ENCODE results near the gene HOXA5.
A peak's percentile ranks its signal among the peaks of the same experiment; 100 is the strongest.

HOXA5 gene

DNA sequence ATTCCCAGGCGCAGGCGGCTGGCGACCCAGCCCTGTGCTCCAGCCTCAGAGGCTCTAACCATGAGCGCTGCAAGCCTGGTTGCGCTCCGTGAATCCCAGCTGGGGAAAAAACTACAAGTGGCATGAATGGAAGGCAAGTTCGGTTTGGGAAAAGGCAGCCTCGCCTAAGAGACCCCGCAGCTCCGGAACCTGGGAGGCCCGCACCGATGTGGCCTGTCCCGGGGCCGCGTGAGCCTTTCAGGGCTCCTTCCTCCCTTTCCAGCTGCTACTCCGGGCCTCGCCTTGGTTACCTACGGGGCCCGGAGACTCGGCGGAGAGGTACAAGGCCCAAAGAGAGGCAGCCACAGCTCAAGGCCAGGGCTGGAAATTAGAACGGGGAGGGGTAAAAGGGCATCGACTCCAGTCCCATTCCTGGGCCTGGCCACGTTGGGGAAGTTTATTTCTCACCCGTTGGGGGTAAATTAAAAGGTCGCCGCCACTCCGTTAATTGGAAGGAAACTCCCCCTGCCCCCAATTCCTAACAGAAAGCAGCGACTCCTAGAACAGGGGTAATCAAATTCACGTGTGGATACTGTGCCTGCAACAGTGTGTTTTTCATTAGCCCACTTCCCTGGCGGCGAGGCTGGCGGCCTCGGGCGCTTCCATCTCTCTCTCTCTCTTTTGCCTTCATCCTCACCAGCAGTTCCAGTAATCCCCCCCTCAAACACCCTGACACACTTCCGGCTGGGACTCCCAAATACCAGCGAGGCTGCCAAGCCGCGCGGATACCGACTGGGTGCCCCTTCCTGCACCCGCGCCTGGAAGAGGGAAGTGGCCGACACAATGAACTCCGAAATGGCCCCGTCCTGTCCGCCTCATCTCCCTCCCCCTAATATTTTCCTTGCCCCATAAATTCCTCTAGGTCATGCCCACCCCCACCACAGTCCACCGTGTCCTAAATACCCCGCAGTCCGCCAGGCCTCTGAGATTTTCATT, 23.3 kb upstream of the HOXA5 start (continued):
- TF ChIP-seq, protein P1, sequence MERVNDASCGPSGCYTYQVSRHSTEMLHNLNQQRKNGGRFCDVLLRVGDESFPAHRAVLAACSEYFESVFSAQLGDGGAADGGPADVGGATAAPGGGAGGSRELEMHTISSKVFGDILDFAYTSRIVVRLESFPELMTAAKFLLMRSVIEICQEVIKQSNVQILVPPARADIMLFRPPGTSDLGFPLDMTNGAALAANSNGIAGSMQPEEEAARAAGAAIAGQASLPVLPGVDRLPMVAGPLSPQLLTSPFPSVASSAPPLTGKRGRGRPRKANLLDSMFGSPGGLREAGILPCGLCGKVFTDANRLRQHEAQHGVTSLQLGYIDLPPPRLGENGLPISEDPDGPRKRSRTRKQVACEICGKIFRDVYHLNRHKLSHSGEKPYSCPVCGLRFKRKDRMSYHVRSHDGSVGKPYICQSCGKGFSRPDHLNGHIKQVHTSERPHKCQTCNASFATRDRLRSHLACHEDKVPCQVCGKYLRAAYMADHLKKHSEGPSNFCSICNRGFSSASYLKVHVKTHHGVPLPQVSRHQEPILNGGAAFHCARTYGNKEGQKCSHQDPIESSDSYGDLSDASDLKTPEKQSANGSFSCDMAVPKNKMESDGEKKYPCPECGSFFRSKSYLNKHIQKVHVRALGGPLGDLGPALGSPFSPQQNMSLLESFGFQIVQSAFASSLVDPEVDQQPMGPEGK (tag by site-specific recombination; IDR thresholded peaks at IDR 0.05), result peak; percentile 73; the same call in 1 of the 2 replicates
- TF ChIP-seq ZFHX2 (tag by site-specific recombination; conservative IDR thresholded peaks at IDR 0.05), result no peak
- TF ChIP-seq ZNF501 (tag by site-specific recombination; IDR thresholded peaks at IDR 0.05), result no peak
- TF ChIP-seq ZNF777 (tag by site-specific recombination; IDR thresholded peaks at IDR 0.05; ENCODE audit: borderline replicate concordance), result no peak
- TF ChIP-seq ZNF311 (tag by site-specific recombination; IDR thresholded peaks at IDR 0.05; ENCODE audit: borderline replicate concordance), result no peak
- TF ChIP-seq ZNF292 (tag by site-specific recombination; IDR thresholded peaks at IDR 0.05; ENCODE audit: borderline replicate concordance, low read depth), result no peak
- TF ChIP-seq ZNF391 (tag by site-specific recombination; IDR thresholded peaks at IDR 0.05; ENCODE audit: borderline replicate concordance, low read depth), result no peak
- no peak for TF ChIP-seq KLF1 (tag by site-specific recombination; IDR thresholded peaks at IDR 0.05)
- no peak for TF ChIP-seq ZNF423 (tag by site-specific recombination; IDR thresholded peaks at IDR 0.05)
- TF ChIP-seq, protein P2, sequence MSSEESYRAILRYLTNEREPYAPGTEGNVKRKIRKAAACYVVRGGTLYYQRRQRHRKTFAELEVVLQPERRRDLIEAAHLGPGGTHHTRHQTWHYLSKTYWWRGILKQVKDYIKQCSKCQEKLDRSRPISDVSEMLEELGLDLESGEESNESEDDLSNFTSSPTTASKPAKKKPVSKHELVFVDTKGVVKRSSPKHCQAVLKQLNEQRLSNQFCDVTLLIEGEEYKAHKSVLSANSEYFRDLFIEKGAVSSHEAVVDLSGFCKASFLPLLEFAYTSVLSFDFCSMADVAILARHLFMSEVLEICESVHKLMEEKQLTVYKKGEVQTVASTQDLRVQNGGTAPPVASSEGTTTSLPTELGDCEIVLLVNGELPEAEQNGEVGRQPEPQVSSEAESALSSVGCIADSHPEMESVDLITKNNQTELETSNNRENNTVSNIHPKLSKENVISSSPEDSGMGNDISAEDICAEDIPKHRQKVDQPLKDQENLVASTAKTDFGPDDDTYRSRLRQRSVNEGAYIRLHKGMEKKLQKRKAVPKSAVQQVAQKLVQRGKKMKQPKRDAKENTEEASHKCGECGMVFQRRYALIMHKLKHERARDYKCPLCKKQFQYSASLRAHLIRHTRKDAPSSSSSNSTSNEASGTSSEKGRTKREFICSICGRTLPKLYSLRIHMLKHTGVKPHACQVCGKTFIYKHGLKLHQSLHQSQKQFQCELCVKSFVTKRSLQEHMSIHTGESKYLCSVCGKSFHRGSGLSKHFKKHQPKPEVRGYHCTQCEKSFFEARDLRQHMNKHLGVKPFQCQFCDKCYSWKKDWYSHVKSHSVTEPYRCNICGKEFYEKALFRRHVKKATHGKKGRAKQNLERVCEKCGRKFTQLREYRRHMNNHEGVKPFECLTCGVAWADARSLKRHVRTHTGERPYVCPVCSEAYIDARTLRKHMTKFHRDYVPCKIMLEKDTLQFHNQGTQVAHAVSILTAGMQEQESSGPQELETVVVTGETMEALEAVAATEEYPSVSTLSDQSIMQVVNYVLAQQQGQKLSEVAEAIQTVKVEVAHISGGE (tag by site-specific recombination; conservative IDR thresholded peaks at IDR 0.05; ENCODE audit: low read depth), result peak; percentile 47; the same call in 1 of the 2 replicates
- TF ChIP-seq ZNF544 (tag by site-specific recombination; IDR thresholded peaks at IDR 0.05), result no peak
- peak; percentile 52 for TF ChIP-seq ZNF596 (tag by site-specific recombination; IDR thresholded peaks at IDR 0.05)
- TF ChIP-seq HOXD13 (CRISPR knock-in tag; IDR thresholded peaks at IDR 0.05; ENCODE audit: borderline replicate concordance), result no peak
- no peak for TF ChIP-seq ZFP69B (tag by site-specific recombination; IDR thresholded peaks at IDR 0.05)
- no peak for TF ChIP-seq ZNF10 (tag by site-specific recombination; IDR thresholded peaks at IDR 0.05)
- TF ChIP-seq, protein P3, sequence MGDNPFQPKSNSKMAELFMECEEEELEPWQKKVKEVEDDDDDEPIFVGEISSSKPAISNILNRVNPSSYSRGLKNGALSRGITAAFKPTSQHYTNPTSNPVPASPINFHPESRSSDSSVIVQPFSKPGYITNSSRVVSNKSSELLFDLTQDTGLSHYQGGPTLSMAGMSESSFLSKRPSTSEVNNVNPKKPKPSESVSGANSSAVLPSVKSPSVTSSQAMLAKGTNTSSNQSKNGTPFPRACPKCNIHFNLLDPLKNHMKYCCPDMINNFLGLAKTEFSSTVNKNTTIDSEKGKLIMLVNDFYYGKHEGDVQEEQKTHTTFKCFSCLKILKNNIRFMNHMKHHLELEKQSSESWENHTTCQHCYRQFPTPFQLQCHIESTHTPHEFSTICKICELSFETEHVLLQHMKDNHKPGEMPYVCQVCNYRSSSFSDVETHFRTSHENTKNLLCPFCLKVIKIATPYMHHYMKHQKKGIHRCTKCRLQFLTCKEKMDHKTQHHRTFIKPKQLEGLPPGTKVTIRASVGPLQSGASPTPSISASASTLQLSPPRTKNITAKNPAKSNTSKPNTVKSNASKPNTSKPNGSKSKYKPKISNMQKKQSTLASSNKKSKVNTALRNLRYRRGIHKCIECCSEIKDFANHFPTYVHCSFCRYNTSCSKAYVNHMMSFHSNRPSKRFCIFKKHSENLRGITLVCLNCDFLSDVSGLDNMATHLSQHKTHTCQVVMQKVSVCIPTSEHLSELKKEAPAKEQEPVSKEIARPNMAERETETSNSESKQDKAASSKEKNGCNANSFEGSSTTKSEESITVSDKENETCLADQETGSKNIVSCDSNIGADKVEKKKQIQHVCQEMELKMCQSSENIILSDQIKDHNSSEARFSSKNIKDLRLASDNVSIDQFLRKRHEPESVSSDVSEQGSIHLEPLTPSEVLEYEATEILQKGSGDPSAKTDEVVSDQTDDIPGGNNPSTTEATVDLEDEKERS (tag by site-specific recombination; IDR thresholded peaks at IDR 0.05), result no peak
- no peak for TF ChIP-seq YY1 (tag by site-specific recombination; IDR thresholded peaks at IDR 0.05)
- TF ChIP-seq EGR2 (tag by site-specific recombination; IDR thresholded peaks at IDR 0.05; ENCODE audit: low read depth), result no peak
- no peak for TF ChIP-seq ZFP41 (tag by site-specific recombination; IDR thresholded peaks at IDR 0.05; ENCODE audit: borderline replicate concordance)
- no peak for TF ChIP-seq ZNF514 (tag by site-specific recombination; IDR thresholded peaks at IDR 0.05)
- TF ChIP-seq GLIS2 (tag by site-specific recombination; IDR thresholded peaks at IDR 0.05), result peak; percentile 48
- no peak for TF ChIP-seq ZNF473 (tag by site-specific recombination; IDR thresholded peaks at IDR 0.05)
- no peak for TF ChIP-seq PRDM1 (tag by site-specific recombination; IDR thresholded peaks at IDR 0.05)
- no peak for TF ChIP-seq ZNF621 (tag by site-specific recombination; IDR thresholded peaks at IDR 0.05)
- TF ChIP-seq, protein P4, sequence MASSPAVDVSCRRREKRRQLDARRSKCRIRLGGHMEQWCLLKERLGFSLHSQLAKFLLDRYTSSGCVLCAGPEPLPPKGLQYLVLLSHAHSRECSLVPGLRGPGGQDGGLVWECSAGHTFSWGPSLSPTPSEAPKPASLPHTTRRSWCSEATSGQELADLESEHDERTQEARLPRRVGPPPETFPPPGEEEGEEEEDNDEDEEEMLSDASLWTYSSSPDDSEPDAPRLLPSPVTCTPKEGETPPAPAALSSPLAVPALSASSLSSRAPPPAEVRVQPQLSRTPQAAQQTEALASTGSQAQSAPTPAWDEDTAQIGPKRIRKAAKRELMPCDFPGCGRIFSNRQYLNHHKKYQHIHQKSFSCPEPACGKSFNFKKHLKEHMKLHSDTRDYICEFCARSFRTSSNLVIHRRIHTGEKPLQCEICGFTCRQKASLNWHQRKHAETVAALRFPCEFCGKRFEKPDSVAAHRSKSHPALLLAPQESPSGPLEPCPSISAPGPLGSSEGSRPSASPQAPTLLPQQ (tag by site-specific recombination; IDR thresholded peaks at IDR 0.05), result no peak
